ENCODE data around the gene CBL.
"Not testable (repeated sequence)": the region's sequence is repeated elsewhere in the genome, so short reads cannot be mapped to it uniquely, and the experiment has no call there.

CBL gene

GRCh38 chr11:119205080-119205479 is 1.1 kb upstream of the CBL start:
- intact Hi-C loops (cut with DNase I) = loop anchor here (5.0 kb wide), 1 partner anchor 112 kb away; the partner anchor contains the start of gene MCAM
- peak in 18 of 42 donors; percentile 15 to 58 (median 28) for DNase-seq

- intact Hi-C loops (cut with DNase I) = loop anchor here (5.0 kb wide), 1 partner anchor 111 kb away; the partner anchor contains the start of gene MCAM
- peak in 32 of 42 donors; percentile 9 to 69 (median 45) for DNase-seq
Measured at GRCh38 chr11:119206511-119207414, 624 bp downstream of the CBL start.

GRCh38 chr11:119207415-119207960 is 1.3 kb downstream of the CBL start:
- intact Hi-C loops (cut with DNase I) = loop anchor here (5.0 kb wide), 1 partner anchor 110 kb away; the partner anchor contains the start of gene MCAM
- no peak for DNase-seq

GRCh38 chr11:119209186-119209585 is 3.0 kb downstream of the CBL start:
- DNase-seq = peak in 1 of 42 donors; percentile 33
- intact Hi-C loops (cut with DNase I) = loop anchor here (5.0 kb wide), 1 partner anchor 108 kb away; the partner anchor contains the start of gene MCAM

GRCh38 chr11:119210050-119210449 is 3.9 kb downstream of the CBL start:
- DNase-seq = peak in 1 of 42 donors; percentile 21
- intact Hi-C loops (cut with DNase I) = no loop called here

GRCh38 chr11:119218141-119218878 is 12.2 kb downstream of the CBL start:
- peak in 1 of 42 donors; percentile 38 for DNase-seq
- intact Hi-C loops (cut with DNase I) = no loop called here

- intact Hi-C loops (cut with DNase I) = no loop called here
- DNase-seq = peak in 10 of 42 donors; percentile 8 to 61 (median 31)
Measured at GRCh38 chr11:119222308-119222707, 16.2 kb downstream of the CBL start.

GRCh38 chr11:119222891-119223290 is 16.8 kb downstream of the CBL start:
- peak in 1 of 42 donors; percentile 32 for DNase-seq
- intact Hi-C loops (cut with DNase I) = no loop called here

GRCh38 chr11:119223856-119224255 is 17.7 kb downstream of the CBL start:
- intact Hi-C loops (cut with DNase I) = no loop called here
- DNase-seq = no peak

GRCh38 chr11:119228535-119229287 is 22.6 kb downstream of the CBL start:
- intact Hi-C loops (cut with DNase I) = not testable (repeated sequence)

GRCh38 chr11:119229288-119229672 is 23.1 kb downstream of the CBL start:
- no peak for DNase-seq
- intact Hi-C loops (cut with DNase I) = no loop called here

More at GRCh38 chr11:119228535-119229287, 22.6 kb downstream of the CBL start:
- peak in 1 of 42 donors; percentile 19 for DNase-seq

GRCh38 chr11:119229741-119230140 is 23.6 kb downstream of the CBL start:
- intact Hi-C loops (cut with DNase I) = no loop called here
- DNase-seq = no peak

- intact Hi-C loops (cut with DNase I) = no loop called here
- DNase-seq = no peak
Measured at GRCh38 chr11:119236490-119236889, 30.4 kb downstream of the CBL start.

GRCh38 chr11:119236891-119237290 is 30.8 kb downstream of the CBL start:
- no peak for DNase-seq
- intact Hi-C loops (cut with DNase I) = no loop called here

- no peak for DNase-seq
- intact Hi-C loops (cut with DNase I) = no loop called here
Measured at GRCh38 chr11:119237515-119237914, 31.4 kb downstream of the CBL start.

- intact Hi-C loops (cut with DNase I) = no loop called here
Measured at GRCh38 chr11:119248750-119249670, 42.9 kb downstream of the CBL start.

GRCh38 chr11:119249671-119250010 is 43.5 kb downstream of the CBL start:
- intact Hi-C loops (cut with DNase I) = no loop called here
- DNase-seq = peak in 1 of 42 donors; percentile 3

More at GRCh38 chr11:119248750-119249670, 42.9 kb downstream of the CBL start:
- DNase-seq = no peak

- no peak for DNase-seq
- intact Hi-C loops (cut with DNase I) = no loop called here
Measured at GRCh38 chr11:119251114-119251513, 45.0 kb downstream of the CBL start.
